ENCODE results near the gene BMAL1.

GRCh38 chr11:13260201-13260962, 17.2 kb upstream of the BMAL1 start:
- TF ChIP-seq USF1 (CRISPR knock-in tag; IDR thresholded peaks at IDR 0.05) (no peak), ZNF425 (CRISPR knock-in tag; conservative IDR thresholded peaks at IDR 0.05) (no peak), FOXP4 (CRISPR knock-in tag; IDR thresholded peaks at IDR 0.05) (no peak)

Data from WTC11 (cell line).